Measurements from ENCODE around the gene MED27. TPM values are rescaled to one million over a fixed set of nuclear protein-coding genes. Genes with fewer than 3 reads are reported as not detected.

The MED27 gene
- total and polyA plus RNA-seq, 9 of the 15 experiments (the other 6 are each of a cell fraction or from before 2014, with no cell fraction given): 24.4 to 91.0 (median 36.1) TPM

DNA sequence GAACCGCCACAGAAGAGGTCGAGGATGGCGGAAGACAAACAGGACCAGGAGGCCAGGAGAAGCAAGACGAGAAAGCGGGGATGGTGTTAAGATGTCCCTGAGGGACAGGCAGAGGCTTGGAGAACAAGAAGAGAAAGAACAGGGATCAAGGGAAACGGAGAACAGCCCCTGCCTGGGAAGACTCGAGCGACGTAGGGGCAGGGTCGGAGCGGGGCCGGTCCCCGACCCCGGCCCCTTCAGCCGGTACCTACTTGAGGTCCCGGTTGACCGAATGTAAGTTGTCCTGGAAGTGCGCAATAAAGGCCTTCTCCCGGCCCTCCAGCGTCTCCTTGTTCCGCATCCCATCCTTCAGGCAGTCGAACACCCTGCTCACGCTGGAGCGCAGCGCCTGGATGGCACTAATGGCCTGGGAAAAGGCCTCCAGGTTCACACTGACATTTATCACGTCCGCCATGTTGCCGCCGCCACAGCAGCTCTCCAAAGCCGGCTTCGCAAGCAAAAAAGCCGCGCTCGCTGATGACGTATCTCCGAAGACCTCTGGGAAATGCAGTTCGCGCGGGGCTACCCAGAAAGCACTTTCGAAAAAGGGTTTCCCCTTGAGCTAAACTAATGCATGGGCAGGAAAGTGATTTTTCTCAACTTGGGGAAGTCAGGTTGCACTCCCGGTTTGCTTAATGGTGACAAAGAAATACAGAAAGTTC is at the start of gene MED27 (continued):
- TF ChIP-seq, protein P1, sequence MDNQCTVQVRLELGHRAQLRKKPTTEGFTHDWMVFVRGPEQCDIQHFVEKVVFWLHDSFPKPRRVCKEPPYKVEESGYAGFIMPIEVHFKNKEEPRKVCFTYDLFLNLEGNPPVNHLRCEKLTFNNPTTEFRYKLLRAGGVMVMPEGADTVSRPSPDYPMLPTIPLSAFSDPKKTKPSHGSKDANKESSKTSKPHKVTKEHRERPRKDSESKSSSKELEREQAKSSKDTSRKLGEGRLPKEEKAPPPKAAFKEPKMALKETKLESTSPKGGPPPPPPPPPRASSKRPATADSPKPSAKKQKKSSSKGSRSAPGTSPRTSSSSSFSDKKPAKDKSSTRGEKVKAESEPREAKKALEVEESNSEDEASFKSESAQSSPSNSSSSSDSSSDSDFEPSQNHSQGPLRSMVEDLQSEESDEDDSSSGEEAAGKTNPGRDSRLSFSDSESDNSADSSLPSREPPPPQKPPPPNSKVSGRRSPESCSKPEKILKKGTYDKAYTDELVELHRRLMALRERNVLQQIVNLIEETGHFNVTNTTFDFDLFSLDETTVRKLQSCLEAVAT (IDR thresholded peaks at IDR 0.05): no peak
- TF ChIP-seq, protein P2, sequence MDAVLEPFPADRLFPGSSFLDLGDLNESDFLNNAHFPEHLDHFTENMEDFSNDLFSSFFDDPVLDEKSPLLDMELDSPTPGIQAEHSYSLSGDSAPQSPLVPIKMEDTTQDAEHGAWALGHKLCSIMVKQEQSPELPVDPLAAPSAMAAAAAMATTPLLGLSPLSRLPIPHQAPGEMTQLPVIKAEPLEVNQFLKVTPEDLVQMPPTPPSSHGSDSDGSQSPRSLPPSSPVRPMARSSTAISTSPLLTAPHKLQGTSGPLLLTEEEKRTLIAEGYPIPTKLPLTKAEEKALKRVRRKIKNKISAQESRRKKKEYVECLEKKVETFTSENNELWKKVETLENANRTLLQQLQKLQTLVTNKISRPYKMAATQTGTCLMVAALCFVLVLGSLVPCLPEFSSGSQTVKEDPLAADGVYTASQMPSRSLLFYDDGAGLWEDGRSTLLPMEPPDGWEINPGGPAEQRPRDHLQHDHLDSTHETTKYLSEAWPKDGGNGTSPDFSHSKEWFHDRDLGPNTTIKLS (IDR thresholded peaks at IDR 0.05; ENCODE audit: borderline replicate concordance, low read depth): peak; percentile 77
- no peak for TF ChIP-seq ZFP1 (CRISPR knock-in tag; IDR thresholded peaks at IDR 0.05)
- TF ChIP-seq SMC3 (conservative IDR thresholded peaks at IDR 0.05; ENCODE audit: insufficient read depth, low read depth, low read length): no peak
- no peak for TF ChIP-seq BHLHE40 (IDR thresholded peaks at IDR 0.05; ENCODE audit: low read length)
- no peak for TF ChIP-seq TSC22D4 (tag; IDR thresholded peaks at IDR 0.05)
- no peak for TF ChIP-seq MYNN (IDR thresholded peaks at IDR 0.05)
- TF ChIP-seq MYNN (CRISPR knock-in tag; IDR thresholded peaks at IDR 0.05): no peak
- 0 out of 2 replicates have a peak, but pooled peaks have one; percentile 10 for TF ChIP-seq ZNF134 (CRISPR knock-in tag; conservative IDR thresholded peaks at IDR 0.05)
- TF ChIP-seq YY1 (IDR thresholded peaks at IDR 0.05; ENCODE audit: borderline replicate concordance in 1 of 3, control insufficient read depth in 1 of 3, extremely low read depth in 1 of 3, insufficient read depth in 3 of 3, insufficient read length in 1 of 3, insufficient replicate concordance in 2 of 3, low read depth in 1 of 3, low read length in 2 of 3): peak; percentile 63 to 90 (median 90)
- 0 out of 2 replicates have a peak, but pooled peaks have one; percentile 13 for TF ChIP-seq ELF1 (tag; IDR thresholded peaks at IDR 0.05)
- no peak for TF ChIP-seq ZBTB17 (CRISPR knock-in tag; IDR thresholded peaks at IDR 0.05)
- no peak for TF ChIP-seq PTTG1 (tag; IDR thresholded peaks at IDR 0.05; ENCODE audit: low read depth)
- TF ChIP-seq E2F1 (CRISPR knock-in tag; IDR thresholded peaks at IDR 0.05): no peak
- no peak for TF ChIP-seq PURB (CRISPR knock-in tag; IDR thresholded peaks at IDR 0.05; ENCODE audit: low read depth)
- TF ChIP-seq, protein P3, sequence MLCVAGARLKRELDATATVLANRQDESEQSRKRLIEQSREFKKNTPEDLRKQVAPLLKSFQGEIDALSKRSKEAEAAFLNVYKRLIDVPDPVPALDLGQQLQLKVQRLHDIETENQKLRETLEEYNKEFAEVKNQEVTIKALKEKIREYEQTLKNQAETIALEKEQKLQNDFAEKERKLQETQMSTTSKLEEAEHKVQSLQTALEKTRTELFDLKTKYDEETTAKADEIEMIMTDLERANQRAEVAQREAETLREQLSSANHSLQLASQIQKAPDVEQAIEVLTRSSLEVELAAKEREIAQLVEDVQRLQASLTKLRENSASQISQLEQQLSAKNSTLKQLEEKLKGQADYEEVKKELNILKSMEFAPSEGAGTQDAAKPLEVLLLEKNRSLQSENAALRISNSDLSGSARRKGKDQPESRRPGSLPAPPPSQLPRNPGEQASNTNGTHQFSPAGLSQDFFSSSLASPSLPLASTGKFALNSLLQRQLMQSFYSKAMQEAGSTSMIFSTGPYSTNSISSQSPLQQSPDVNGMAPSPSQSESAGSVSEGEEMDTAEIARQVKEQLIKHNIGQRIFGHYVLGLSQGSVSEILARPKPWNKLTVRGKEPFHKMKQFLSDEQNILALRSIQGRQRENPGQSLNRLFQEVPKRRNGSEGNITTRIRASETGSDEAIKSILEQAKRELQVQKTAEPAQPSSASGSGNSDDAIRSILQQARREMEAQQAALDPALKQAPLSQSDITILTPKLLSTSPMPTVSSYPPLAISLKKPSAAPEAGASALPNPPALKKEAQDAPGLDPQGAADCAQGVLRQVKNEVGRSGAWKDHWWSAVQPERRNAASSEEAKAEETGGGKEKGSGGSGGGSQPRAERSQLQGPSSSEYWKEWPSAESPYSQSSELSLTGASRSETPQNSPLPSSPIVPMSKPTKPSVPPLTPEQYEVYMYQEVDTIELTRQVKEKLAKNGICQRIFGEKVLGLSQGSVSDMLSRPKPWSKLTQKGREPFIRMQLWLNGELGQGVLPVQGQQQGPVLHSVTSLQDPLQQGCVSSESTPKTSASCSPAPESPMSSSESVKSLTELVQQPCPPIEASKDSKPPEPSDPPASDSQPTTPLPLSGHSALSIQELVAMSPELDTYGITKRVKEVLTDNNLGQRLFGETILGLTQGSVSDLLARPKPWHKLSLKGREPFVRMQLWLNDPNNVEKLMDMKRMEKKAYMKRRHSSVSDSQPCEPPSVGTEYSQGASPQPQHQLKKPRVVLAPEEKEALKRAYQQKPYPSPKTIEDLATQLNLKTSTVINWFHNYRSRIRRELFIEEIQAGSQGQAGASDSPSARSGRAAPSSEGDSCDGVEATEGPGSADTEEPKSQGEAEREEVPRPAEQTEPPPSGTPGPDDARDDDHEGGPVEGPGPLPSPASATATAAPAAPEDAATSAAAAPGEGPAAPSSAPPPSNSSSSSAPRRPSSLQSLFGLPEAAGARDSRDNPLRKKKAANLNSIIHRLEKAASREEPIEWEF (CRISPR knock-in tag; IDR thresholded peaks at IDR 0.05): no peak

Measured in K562 (cell line).